Measurements from ENCODE around the gene KDM4C. TPM values are rescaled to one million over a fixed set of nuclear protein-coding genes. Genes with fewer than 3 reads are reported as not detected.

The KDM4C gene
- total and polyA plus RNA-seq, 2 of the 13 experiments (the other 11 are each of a cell fraction or from before 2014, with no cell fraction given): 19.4 to 23.6 TPM

- no peak for ATAC-seq
- no peak for FAIRE-seq
- WGBS (ENCODE audit: low lambda C conversion rate): 100% methylated on average over 2 of the region's 2 CpGs
- Histone ChIP-seq H3K4me1 (ENCODE audit: insufficient read depth, low read length) (no peaks in the 10 kb centered on the region), H3K36me3 (replicated peaks in 1 of 2; ENCODE audit: control insufficient read depth in 1 of 2, insufficient read depth in 2 of 2, low read length in 2 of 2) (peaks cover 2 to 4% of the 10 kb centered on the region in 2 experiments; a peak in 3 of 5 replicates), H4K20me1 (ENCODE audit: insufficient read depth, low read length) (no peaks in the 10 kb centered on the region), H3K4me3 (replicated peaks in 1 of 3; ENCODE audit: insufficient read depth in 1 of 3, low read depth in 2 of 3, low read length in 3 of 3) (no peak overlapping the region), H2AFZ (ENCODE audit: low read length) (no peak overlapping the region), H3K9ac (ENCODE audit: insufficient read depth, low read depth, low read length) (no peak overlapping the region), H3K79me2 (ENCODE audit: insufficient read depth, low read length) (no peaks in the 10 kb centered on the region), H3K9me3 (ENCODE audit: low read length) (no peaks in the 10 kb centered on the region), H3K27me3 (ENCODE audit: control insufficient read depth in 1 of 2, insufficient read depth in 2 of 2, low read length in 2 of 2) (no peaks in the 10 kb centered on the region), H3K4me2 (ENCODE audit: low read depth, low read length) (no peak overlapping the region), H3K27ac (ENCODE audit: extremely low read length, insufficient read depth, low read length) (no peak overlapping the region)
- POLR2A ChIA-PET: no interaction called here
- BruUV-seq (replicated peaks): no TSS peak
- in situ Hi-C loops (cut with HindIII; ENCODE audit: extremely low pct_ligation_motif_present, low pct_unique_long_range_greater_than_20kb) (no loop called here), intact Hi-C loops (cut with micrococcal nuclease; ENCODE audit: unreplicated experiment) (no loop called here)
- TF ChIP-seq NFE2L1 (CRISPR knock-in tag; IDR thresholded peaks at IDR 0.05; ENCODE audit: borderline replicate concordance) (no peak), SNAPC4 (CRISPR knock-in tag; IDR thresholded peaks at IDR 0.05) (no peak), KAT2B (IDR thresholded peaks at IDR 0.05; ENCODE audit: borderline replicate concordance, low read depth, low read length) (no peak), CCDC6 (CRISPR knock-in tag; IDR thresholded peaks at IDR 0.05) (no peak), ZNF589 (CRISPR knock-in tag; conservative IDR thresholded peaks at IDR 0.05) (no peak), MYNN (CRISPR knock-in tag; IDR thresholded peaks at IDR 0.05; ENCODE audit: low read depth) (no peak), ZNF280B (CRISPR knock-in tag; IDR thresholded peaks at IDR 0.05; ENCODE audit: borderline replicate concordance) (no peak), MTF1 (CRISPR knock-in tag; IDR thresholded peaks at IDR 0.05) (no peak)
- DNase-seq (ENCODE audit: low spot score): no peak
- CTCF ChIA-PET (ENCODE audit: low intra/inter-chr PET ratio, low total read pairs): no interaction called here
Observed at GRCh38 chr9:7143645-7144200, 385.9 kb downstream of the KDM4C start.
